A549 (cell line): ENCODE measurements around the gene SALL1. TPM values are rescaled to one million over a fixed set of nuclear protein-coding genes. Genes with fewer than 3 reads are reported as not detected.

Experiments used
- ATAC-seq, 2 experiments: fragments of 200-7000 bp in 1 of 2; fragments of >200 bp in 1 of 2; cut with Nextera tagmentation in 1 of 2; cut with Tn5 transposase in 1 of 2; 3 replicates each; pipeline versions ENCODE4 v1.8.0 to v1.9.1; 2018 to 2020; ENCODE audit warnings: mild to moderate bottlenecking in 1 of 2, moderate library complexity in 1 of 2
- CTCF ChIA-PET: fragments of 300-600 bp; sonication (Branson Sonifier 250); formaldehyde crosslinking; extraction: SDS; loops from one replicate; lab custom pipeline; 2021; ENCODE audit warnings: antibody characterized with exemption, inconsistent platforms; lab: Yijun Ruan, JAX
- POLR2A ChIA-PET: fragments of 350-600 bp; formaldehyde crosslinking; extraction: SDS; loops from one replicate; lab custom pipeline; 2021; ENCODE audit warnings: antibody characterized with exemption, inconsistent platforms; lab: Yijun Ruan, JAX
- DNase-seq, 2 experiments: peaks; one replicate each; pipeline versions ENCODE4 v3.0.0 to v3.0.0-alpha.2; 2011 to 2016; ENCODE audit warnings: low read depth in 1 of 2, low spot score in 1 of 2
- FAIRE-seq: peaks from 2 replicates; lab custom pipeline; 2011; peaks lifted over from hg19 to GRCh38; lab: Jason Lieb, UNC
- H3K27ac ChIP-seq, 2 experiments: fragments of >200 bp; sonication (Bioruptor Twin); formaldehyde crosslinking; 3 replicates each; pipeline ENCODE4 v1.5.1; 2016 to 2017
- H3K4me1 ChIP-seq: fragments of >200 bp; sonication (Bioruptor Twin); formaldehyde crosslinking; 3 replicates; pipeline ENCODE4 v1.6.1; 2016
- H3K4me2 ChIP-seq: fragments of >200 bp; sonication (Bioruptor Twin); formaldehyde crosslinking; 3 replicates; pipeline ENCODE4 v1.6.1; 2016
- H3K4me3 ChIP-seq: fragments of >200 bp; sonication (Bioruptor Twin); formaldehyde crosslinking; 3 replicates; pipeline ENCODE4 v1.5.1; 2016
- H3K9me3 ChIP-seq: fragments of >200 bp; sonication (Bioruptor Twin); formaldehyde crosslinking; 3 replicates; pipeline ENCODE4 v1.6.1; 2016
- BHLHE40 ChIP-seq: IDR thresholded peaks from 2 replicates; pipeline ENCODE4 v1.6.1; 2012; ENCODE audit warnings: low read depth, low read length, inconsistent platforms
- EHMT2 ChIP-seq: fragments of 200-600 bp; sonication (generic); IDR thresholded peaks from 2 replicates; pipeline ENCODE4 v1.6.1; 2016; ENCODE audit warnings: antibody characterized with exemption, low read depth, mild to moderate bottlenecking, moderate library complexity
- ESRRA ChIP-seq: fragments of 150-350 bp; IDR thresholded peaks from 2 replicates; pipeline ENCODE4 v1.6.1; 2014; ENCODE audit warnings: mild to moderate bottlenecking, low read length, borderline replicate concordance
- FOXS1 ChIP-seq: fragments of 250-450 bp; sonication (Bioruptor Pico); IDR thresholded peaks from 2 replicates; pipeline ENCODE4 v1.5.0; 2020; ENCODE audit warnings: mild to moderate bottlenecking, moderate library complexity
- GATA3 ChIP-seq: IDR thresholded peaks from 2 replicates; pipeline ENCODE4 v1.6.1; 2012; ENCODE audit warnings: borderline replicate concordance
- HOXB13 ChIP-seq: fragments of 250-450 bp; sonication (Bioruptor Pico); IDR thresholded peaks from 2 replicates; pipeline ENCODE4 v1.5.0; 2020; ENCODE audit warnings: low read depth, mild to moderate bottlenecking, moderate library complexity
- JUN ChIP-seq, 2 experiments: fragments of >200 bp; sonication (Bioruptor Twin); formaldehyde crosslinking; IDR thresholded peaks; 2 replicates in 1 of 2; 3 replicates in 1 of 2; pipeline ENCODE4 v1.6.1; 2016 to 2017
- JUNB ChIP-seq: fragments of >200 bp; sonication (Bioruptor Twin); formaldehyde crosslinking; IDR thresholded peaks from 2 replicates; pipeline ENCODE4 v1.6.1; 2016
- KDM5A ChIP-seq: fragments of 200-600 bp; sonication (generic); IDR thresholded peaks from 2 replicates; pipeline ENCODE4 v1.6.1; 2016; ENCODE audit warnings: antibody characterized with exemption, mild to moderate bottlenecking
- MAFK ChIP-seq: fragments of 450-650 bp; IDR thresholded peaks from 2 replicates; pipeline ENCODE4 v1.6.1; 2014; ENCODE audit not compliant: partially characterized antibody
- NFE2L2 ChIP-seq: fragments of 150-350 bp; conservative IDR thresholded peaks from 2 replicates; pipeline ENCODE4 v1.6.1; 2014; ENCODE audit warnings: low read length
- NPAS2 ChIP-seq: fragments of 250-450 bp; sonication (Bioruptor Pico); IDR thresholded peaks from 2 replicates; pipeline ENCODE4 v1.8.0; 2022; ENCODE audit warnings: mild to moderate bottlenecking, moderate library complexity, borderline replicate concordance
- POLR2AphosphoS2 ChIP-seq: conservative IDR thresholded peaks from 2 replicates; pipeline ENCODE4 v1.6.1; 2012; ENCODE audit warnings: low read length, improper control_type of control experiment, inconsistent platforms
- RCOR1 ChIP-seq: fragments of 150-350 bp; IDR thresholded peaks from 2 replicates; pipeline ENCODE4 v1.6.1; 2014; ENCODE audit warnings: antibody characterized with exemption, low read length, low read depth
- RNF2 ChIP-seq: fragments of 200-600 bp; sonication (generic); IDR thresholded peaks from 2 replicates; pipeline ENCODE4 v1.6.1; 2016; ENCODE audit warnings: low read depth, mild to moderate bottlenecking, antibody characterized with exemption, moderate library complexity, borderline replicate concordance
- TFCP2L1 ChIP-seq: fragments of 250-450 bp; sonication (Bioruptor Pico); IDR thresholded peaks from 2 replicates; pipeline ENCODE4 v1.5.0; 2021; ENCODE audit warnings: mild to moderate bottlenecking
- TP53 ChIP-seq: fragments of 250-450 bp; sonication (Bioruptor Pico); IDR thresholded peaks from 2 replicates; pipeline ENCODE4 v1.5.0; 2021; ENCODE audit warnings: mild to moderate bottlenecking, moderate library complexity
- WGBS: methylation state at CpG from one replicate; pipeline ENCODE4 v1.1.6; 2017; ENCODE audit errors: missing lambda C conversion rate; 5-methylcytosine and 5-hydroxymethylcytosine counted together
- polyA plus RNA-seq, 4 experiments: library from polyadenylated mRNA; depleted of rRNA in 3 of 4; stranded (reverse); fragments of >200 nt; fragmentation: RNase III in 1 of 4; extraction: RNeasy Plus Mini Kit Qiagen cat#74134 plus additional on column Dnase treatment in 1 of 4; gene quantifications; 2 replicates in 3 of 4; 3 replicates in 1 of 4; pipeline ENCODE4 v1.2.3, GENCODE V29; 2011 to 2017
- TF ChIP-seq, protein P1 (sequence below): fragments of >200 bp; sonication (Bioruptor Twin); formaldehyde crosslinking; IDR thresholded peaks from 3 replicates; pipeline ENCODE4 v1.5.1; 2016
- TF ChIP-seq, protein P2 (sequence below): IDR thresholded peaks from 2 replicates; pipeline ENCODE4 v1.6.1; 2012
- TF ChIP-seq, protein P3 (sequence below): fragments of 150-350 bp; IDR thresholded peaks from 2 replicates; pipeline ENCODE4 v1.6.1; 2014; ENCODE audit warnings: low read depth, mild to moderate bottlenecking, low read length

Gene SALL1
- polyA plus RNA-seq, 2 of the 4 experiments (the other 2 are of a cell fraction) = 0.13 to 0.28 TPM

DNA sequence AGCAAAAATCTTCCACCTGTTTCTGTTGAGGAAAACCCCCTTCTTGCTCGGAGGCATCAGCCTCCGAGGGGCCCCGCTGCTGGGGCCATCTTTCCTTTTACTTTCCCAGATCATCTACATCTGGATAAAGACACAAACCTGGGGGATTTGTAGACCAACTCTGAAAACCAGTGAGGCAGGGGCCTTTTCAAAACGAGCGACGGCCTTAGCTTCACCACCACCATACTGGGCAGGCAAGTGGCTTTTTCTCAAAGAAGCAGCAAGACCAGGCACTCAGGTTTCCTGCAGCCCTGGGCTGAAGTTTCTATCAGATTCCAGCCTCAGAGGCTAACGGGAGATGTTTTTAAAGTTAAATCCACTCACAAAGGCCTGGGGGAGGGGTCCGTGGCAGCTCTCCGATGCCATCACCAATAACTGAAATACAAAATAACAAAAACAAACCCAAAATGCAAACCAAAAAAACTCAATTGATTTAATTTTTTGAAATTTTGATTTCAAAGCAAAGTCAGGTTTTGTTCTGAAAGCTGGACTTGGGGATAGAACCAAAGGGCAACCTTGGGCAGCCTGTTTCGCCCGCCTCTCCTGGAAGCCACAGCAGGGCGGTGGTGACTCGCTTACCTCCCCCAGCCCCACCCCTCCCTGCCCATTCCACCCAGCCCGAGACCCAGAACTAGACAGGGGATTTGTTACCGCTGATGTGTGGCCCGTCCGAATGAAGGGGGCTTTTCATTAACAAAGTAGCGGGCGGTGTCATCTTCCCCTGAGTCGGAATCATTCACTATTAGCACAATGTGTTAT is 55.8 kb downstream of the SALL1 start:
- H3K4me3 ChIP-seq = no peak overlapping the region
- 0 out of 3 replicates have a peak, but pooled peaks cover 3% of the 10 kb centered on the region for H3K9me3 ChIP-seq
- ATAC-seq = no peak
- WGBS = 38% methylated on average over 20 of the region's 20 CpGs
- DNase-seq = no peak
- POLR2A ChIA-PET = no interaction called here
- no peak for TF ChIP-seq JUN (IDR thresholded peaks at IDR 0.05)
- FAIRE-seq = no peak
- H3K4me2 ChIP-seq = no peak overlapping the region
- no peaks in the 10 kb centered on the region for H3K4me1 ChIP-seq
- H3K27ac ChIP-seq = no peak overlapping the region
- CTCF ChIA-PET = no interaction called here

DNA sequence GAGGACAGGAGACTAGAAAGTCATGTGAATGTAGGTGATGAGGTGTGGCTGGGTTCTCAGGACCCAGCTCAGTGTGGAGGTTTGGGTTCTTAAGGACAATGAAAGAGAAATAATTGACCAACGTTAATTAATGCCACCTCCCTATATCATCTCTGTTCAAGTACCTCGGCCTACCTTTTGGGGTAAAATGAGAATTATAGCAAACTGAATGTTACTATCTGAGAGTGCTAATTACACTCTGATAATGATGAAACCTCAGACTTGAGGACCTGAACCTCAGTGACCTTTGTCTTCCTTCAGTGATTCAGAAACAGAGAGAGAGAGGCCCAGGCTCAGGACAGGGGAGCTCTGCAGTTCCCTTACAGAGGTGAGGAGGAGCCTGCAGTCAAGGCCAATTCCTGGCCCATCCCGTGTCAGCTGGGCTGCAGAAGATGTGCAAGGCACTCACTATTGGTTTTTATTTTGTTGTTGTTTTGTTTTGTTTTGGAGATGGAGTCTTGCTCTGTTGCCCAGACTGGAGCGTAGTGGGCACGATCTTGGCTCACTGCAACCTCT is 57.3 kb downstream of the SALL1 start:
- POLR2A ChIA-PET = no interaction called here
- no peak for FAIRE-seq
- WGBS = 7% methylated on average over 5 of the region's 5 CpGs

More for the DNA sequence above, 57.3 kb downstream of the SALL1 start:
- Histone ChIP-seq H3K4me2 (no peak overlapping the region), H3K27ac (no peak overlapping the region), H3K9me3 (0 out of 3 replicates have a peak, but pooled peaks cover 3% of the 10 kb centered on the region), H3K4me3 (no peak overlapping the region), H3K4me1 (no peaks in the 10 kb centered on the region)
- ATAC-seq (no peak), DNase-seq (no peak)
- TF ChIP-seq TP53 (CRISPR knock-in tag) = no peak
- TF ChIP-seq NPAS2 (CRISPR knock-in tag) = no peak
- no peak for TF ChIP-seq BHLHE40
- TF ChIP-seq, protein P1, sequence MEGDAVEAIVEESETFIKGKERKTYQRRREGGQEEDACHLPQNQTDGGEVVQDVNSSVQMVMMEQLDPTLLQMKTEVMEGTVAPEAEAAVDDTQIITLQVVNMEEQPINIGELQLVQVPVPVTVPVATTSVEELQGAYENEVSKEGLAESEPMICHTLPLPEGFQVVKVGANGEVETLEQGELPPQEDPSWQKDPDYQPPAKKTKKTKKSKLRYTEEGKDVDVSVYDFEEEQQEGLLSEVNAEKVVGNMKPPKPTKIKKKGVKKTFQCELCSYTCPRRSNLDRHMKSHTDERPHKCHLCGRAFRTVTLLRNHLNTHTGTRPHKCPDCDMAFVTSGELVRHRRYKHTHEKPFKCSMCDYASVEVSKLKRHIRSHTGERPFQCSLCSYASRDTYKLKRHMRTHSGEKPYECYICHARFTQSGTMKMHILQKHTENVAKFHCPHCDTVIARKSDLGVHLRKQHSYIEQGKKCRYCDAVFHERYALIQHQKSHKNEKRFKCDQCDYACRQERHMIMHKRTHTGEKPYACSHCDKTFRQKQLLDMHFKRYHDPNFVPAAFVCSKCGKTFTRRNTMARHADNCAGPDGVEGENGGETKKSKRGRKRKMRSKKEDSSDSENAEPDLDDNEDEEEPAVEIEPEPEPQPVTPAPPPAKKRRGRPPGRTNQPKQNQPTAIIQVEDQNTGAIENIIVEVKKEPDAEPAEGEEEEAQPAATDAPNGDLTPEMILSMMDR = no peak
- TF ChIP-seq FOXS1 = no peak
- TF ChIP-seq EHMT2 = no peak
- TF ChIP-seq, protein P2, sequence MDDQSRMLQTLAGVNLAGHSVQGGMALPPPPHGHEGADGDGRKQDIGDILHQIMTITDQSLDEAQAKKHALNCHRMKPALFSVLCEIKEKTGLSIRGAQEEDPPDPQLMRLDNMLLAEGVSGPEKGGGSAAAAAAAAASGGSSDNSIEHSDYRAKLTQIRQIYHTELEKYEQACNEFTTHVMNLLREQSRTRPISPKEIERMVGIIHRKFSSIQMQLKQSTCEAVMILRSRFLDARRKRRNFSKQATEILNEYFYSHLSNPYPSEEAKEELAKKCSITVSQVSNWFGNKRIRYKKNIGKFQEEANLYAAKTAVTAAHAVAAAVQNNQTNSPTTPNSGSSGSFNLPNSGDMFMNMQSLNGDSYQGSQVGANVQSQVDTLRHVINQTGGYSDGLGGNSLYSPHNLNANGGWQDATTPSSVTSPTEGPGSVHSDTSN = no peak
- no peak for TF ChIP-seq KDM5A
- no peak for TF ChIP-seq POLR2AphosphoS2
- no peak for TF ChIP-seq GATA3
- no peak for TF ChIP-seq RNF2
- no peak for TF ChIP-seq ESRRA
- TF ChIP-seq HOXB13 (CRISPR knock-in tag) = no peak
- no peak for TF ChIP-seq NFE2L2
- no peak for TF ChIP-seq MAFK
- TF ChIP-seq JUN (IDR thresholded peaks at IDR 0.05) = no peak
- TF ChIP-seq JUNB = no peak
- TF ChIP-seq, protein P3, sequence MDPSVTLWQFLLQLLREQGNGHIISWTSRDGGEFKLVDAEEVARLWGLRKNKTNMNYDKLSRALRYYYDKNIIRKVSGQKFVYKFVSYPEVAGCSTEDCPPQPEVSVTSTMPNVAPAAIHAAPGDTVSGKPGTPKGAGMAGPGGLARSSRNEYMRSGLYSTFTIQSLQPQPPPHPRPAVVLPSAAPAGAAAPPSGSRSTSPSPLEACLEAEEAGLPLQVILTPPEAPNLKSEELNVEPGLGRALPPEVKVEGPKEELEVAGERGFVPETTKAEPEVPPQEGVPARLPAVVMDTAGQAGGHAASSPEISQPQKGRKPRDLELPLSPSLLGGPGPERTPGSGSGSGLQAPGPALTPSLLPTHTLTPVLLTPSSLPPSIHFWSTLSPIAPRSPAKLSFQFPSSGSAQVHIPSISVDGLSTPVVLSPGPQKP = no peak
- TF ChIP-seq RCOR1 = no peak
- TF ChIP-seq TFCP2L1 (CRISPR knock-in tag) = no peak
- CTCF ChIA-PET = no interaction called here
